Adrenal gland (tissue), 5 donors: ENCODE results near the gene AOPEP.

ENCODE experiments used
- POLR2A ChIP-seq, 2 donors: fragments of 450-650 bp; IDR thresholded peaks; one replicate each; pipeline ENCODE4 v1.6.1; 2017; ENCODE audit warnings: antibody characterized with exemption in 2 of 2, mild to moderate bottlenecking in 2 of 2, moderate library complexity in 1 of 2
- TF ChIP-seq, protein P1 (sequence below), 6 experiments: fragments of 450-650 bp in 4 of 6; fragments of 200-600 bp in 2 of 6; sonication (generic) in 1 of 6; IDR thresholded peaks; 1 replicate in 5 of 6; 2 replicates in 1 of 6; pipeline versions ENCODE4 v1.5.1 to v1.8.0; 2016 to 2021; ENCODE audit warnings: antibody characterized with exemption in 6 of 6, mild to moderate bottlenecking in 2 of 6, moderate library complexity in 1 of 6
- donor health status: DM: no; HTN: no; CAD: no.

DNA sequence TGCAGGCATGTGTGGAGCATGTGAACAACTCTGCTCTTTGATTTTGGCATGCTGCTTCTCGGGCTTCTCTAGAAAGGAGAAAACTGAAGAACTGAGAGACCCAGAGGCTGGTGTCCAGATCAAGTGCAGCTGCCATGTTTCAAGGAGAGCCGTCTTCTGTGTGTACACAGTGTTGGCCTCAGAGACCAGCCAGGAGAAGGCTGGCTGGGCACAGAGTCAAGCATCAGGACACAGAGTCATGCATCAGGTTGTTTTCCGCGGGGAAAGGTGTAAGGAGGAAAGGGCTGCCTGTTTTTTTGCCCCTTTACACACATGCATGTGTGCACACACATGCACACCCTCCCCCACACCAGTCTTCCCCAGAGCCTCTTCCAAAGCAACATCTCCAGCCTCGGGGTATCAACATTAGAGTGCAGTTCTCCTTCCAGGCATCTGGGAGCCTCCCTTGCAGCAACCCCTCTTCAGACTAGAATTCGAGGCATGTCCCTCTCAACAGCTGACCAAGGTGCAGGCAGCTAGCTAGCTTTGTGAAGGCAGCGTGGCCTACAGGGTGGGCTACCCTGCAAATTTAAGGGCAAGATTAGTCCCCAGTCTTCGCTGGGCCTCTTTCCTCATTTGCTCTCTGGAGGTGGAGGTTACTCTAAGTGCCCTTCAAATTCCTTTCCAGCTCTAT, 180.9 kb downstream of the AOPEP start:
- TF ChIP-seq, protein P1, sequence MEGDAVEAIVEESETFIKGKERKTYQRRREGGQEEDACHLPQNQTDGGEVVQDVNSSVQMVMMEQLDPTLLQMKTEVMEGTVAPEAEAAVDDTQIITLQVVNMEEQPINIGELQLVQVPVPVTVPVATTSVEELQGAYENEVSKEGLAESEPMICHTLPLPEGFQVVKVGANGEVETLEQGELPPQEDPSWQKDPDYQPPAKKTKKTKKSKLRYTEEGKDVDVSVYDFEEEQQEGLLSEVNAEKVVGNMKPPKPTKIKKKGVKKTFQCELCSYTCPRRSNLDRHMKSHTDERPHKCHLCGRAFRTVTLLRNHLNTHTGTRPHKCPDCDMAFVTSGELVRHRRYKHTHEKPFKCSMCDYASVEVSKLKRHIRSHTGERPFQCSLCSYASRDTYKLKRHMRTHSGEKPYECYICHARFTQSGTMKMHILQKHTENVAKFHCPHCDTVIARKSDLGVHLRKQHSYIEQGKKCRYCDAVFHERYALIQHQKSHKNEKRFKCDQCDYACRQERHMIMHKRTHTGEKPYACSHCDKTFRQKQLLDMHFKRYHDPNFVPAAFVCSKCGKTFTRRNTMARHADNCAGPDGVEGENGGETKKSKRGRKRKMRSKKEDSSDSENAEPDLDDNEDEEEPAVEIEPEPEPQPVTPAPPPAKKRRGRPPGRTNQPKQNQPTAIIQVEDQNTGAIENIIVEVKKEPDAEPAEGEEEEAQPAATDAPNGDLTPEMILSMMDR (IDR thresholded peaks at IDR 0.05), result no peak
- TF ChIP-seq POLR2A (IDR thresholded peaks at IDR 0.05), result no peak
